Measurements from ENCODE around the gene NTHL1. TPM values are rescaled to one million over a fixed set of nuclear protein-coding genes. Genes with fewer than 3 reads are reported as not detected.
"Not testable (repeated sequence)": the region's sequence is repeated elsewhere in the genome, so short reads cannot be mapped to it uniquely, and the experiment has no call there.

NTHL1 gene
- total and polyA plus RNA-seq, 9 of the 15 experiments (the other 6 are each of a cell fraction or from before 2014, with no cell fraction given), result 1.1 to 58.8 (median 17.6) TPM

- TF ChIP-seq SOX6 (IDR thresholded peaks at IDR 0.05) (no peak), MBD2 (IDR thresholded peaks at IDR 0.05; ENCODE audit: borderline replicate concordance, low read depth) (no peak), ZMIZ1 (IDR thresholded peaks at IDR 0.05; ENCODE audit: low read depth in 2 of 2, low read length in 2 of 2) (no peak), STAG1 (CRISPR knock-in tag; IDR thresholded peaks at IDR 0.05; ENCODE audit: borderline replicate concordance) (no peak), CHD2 (IDR thresholded peaks at IDR 0.05; ENCODE audit: low read depth, low read length) (no peak), NFIC (IDR thresholded peaks at IDR 0.05) (no peak), EP300 (IDR thresholded peaks at IDR 0.05; ENCODE audit: low read length) (no peak), BMI1 (IDR thresholded peaks at IDR 0.05; ENCODE audit: low read length) (no peak), KAT7 (CRISPR knock-in tag; IDR thresholded peaks at IDR 0.05; ENCODE audit: borderline replicate concordance) (no peak), ZNF347 (CRISPR knock-in tag; IDR thresholded peaks at IDR 0.05; ENCODE audit: low read depth) (no peak), ZNF318 (IDR thresholded peaks at IDR 0.05; ENCODE audit: borderline replicate concordance in 1 of 2, low read depth in 1 of 2) (no peak)
Measured at GRCh38 chr16:2013527-2013926, 34.1 kb downstream of the NTHL1 start (continued).

DNA sequence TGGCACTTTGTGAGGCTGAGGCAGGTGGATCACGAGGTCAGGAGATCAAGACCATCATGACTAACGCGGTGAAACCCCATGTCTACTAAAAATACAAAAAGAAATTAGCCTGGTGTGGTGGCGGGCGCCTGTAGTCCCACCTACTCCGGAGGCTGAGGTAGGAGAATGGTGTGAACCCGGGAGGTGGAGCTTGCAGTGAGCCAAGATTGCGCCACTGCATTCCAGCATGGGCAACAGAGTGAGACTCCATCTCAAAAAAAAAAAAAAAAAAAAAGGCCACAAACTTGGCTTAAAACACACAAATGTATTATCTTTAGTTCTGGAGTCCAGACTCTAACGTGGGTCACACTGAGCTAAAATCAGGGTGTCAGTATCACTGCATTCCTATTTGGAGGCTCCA lies 35.9 kb downstream of the NTHL1 start:
- H2AFZ ChIP-seq (ENCODE audit: low read depth, low read length); H3K9me1 ChIP-seq (ENCODE audit: control insufficient read depth, insufficient read depth, low read length); CTCF ChIA-PET (ENCODE audit: low intra/inter-chr PET ratio); H3K4me3 ChIP-seq; FAIRE-seq; in situ Hi-C loops (cut with MboI); BruUV-seq (replicated peaks); H3K9ac ChIP-seq (ENCODE audit: insufficient read depth in 1 of 2, low read depth in 2 of 2, low read length in 2 of 2); H3K27me3 ChIP-seq (ENCODE audit: control insufficient read depth in 2 of 2, insufficient read depth in 2 of 2, low read length in 2 of 2); H3K9me3 ChIP-seq (replicated peaks; ENCODE audit: control insufficient read depth, insufficient read depth, low read depth, low read length); H3K27ac ChIP-seq (ENCODE audit: extremely low read depth, low read depth, low read length); ATAC-seq; H3K4me2 ChIP-seq (ENCODE audit: insufficient read depth, low read length); intact Hi-C loops (cut with micrococcal nuclease); DNase-seq (ENCODE audit: extremely low read depth in 1 of 4, low spot score in 3 of 4): not testable (repeated sequence)
- WGBS (ENCODE audit: insufficient coverage, low coverage, missing lambda C conversion rate), result 73% methylated on average over 6 of the region's 9 CpGs
- H3K79me2 ChIP-seq (ENCODE audit: control insufficient read depth, insufficient read depth, low read length), result peaks cover 41% of the 10 kb centered on the region
- H3K4me1 ChIP-seq (replicated peaks in 1 of 2; ENCODE audit: control insufficient read depth in 2 of 2, insufficient read depth in 2 of 2, low read length in 2 of 2), result peaks cover 24 to 56% of the 10 kb centered on the region in 2 experiments
- POLR2A ChIA-PET, result interaction anchor here (1.5 to 2.5 kb wide), 2 partner anchors 47 to 143 kb away, joined by 3 to 10 read pairs; partner anchors contain the start of genes RPS2 and TRAF7
- H3K36me3 ChIP-seq (ENCODE audit: control insufficient read depth, insufficient read depth, low read length), result peaks cover 17% of the 10 kb centered on the region; the same call in 1 of the 3 replicates
- H4K20me1 ChIP-seq (replicated peaks; ENCODE audit: control insufficient read depth, insufficient read depth, low read length), result peaks cover 23% of the 10 kb centered on the region; the same call in 1 of the 2 replicates

All from K562 (cell line).